Vein endothelial cell (primary cell): ENCODE measurements around the gene GJD2. TPM values are rescaled to one million over a fixed set of nuclear protein-coding genes. Genes with fewer than 3 reads are reported as not detected.

ENCODE experiments used
- total RNA-seq: library from RNA; depleted of rRNA; stranded (reverse); fragments of >200 nt; gene quantifications from 2 replicates; pipeline ENCODE4 v1.2.3, GENCODE V29; 2012

Gene GJD2
- not detected in 2 replicates for total RNA-seq

DNA sequence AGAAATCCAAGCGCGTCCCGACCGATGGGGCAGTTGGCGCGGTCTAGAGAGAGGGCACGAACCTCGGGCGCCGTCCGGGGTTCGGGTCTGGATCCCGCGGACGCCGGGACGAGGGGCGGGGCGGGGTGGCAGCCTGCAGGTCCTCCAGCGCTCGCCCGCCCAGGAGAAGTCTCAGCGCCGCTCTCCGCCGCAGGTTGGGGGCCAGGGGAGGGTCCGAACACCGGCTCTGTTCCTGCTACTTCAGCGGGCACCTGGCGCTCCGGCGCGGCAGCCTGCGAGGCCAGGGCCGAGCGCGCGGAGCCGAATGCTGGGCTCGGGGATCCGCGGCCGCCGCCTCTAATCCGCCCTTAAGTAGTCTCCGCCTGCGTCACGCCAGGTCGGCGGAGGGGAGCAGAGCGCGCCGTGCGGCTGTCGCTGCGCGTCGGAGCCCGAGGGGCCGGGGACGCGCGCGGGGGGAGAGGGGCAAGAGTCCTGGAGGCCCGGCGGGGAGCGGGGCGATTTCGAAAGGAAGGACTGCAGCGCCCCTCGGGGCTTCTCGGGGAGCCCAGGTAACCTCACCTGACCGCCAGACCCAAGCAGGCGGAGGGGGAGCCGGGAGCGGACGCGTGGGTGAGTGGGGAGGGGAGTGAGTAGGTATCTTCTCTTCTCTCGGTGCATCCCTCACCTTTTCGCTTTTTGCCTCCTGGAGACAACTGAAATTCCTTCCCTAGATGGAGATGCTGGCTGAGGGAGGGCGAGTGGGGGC lies at the start of gene GJD2:
GJD2 (minus strand) TSS at position 325 of the 745 bp plus-strand sequence. CDS start 510 bp downstream, outside the sequence.

DNA sequence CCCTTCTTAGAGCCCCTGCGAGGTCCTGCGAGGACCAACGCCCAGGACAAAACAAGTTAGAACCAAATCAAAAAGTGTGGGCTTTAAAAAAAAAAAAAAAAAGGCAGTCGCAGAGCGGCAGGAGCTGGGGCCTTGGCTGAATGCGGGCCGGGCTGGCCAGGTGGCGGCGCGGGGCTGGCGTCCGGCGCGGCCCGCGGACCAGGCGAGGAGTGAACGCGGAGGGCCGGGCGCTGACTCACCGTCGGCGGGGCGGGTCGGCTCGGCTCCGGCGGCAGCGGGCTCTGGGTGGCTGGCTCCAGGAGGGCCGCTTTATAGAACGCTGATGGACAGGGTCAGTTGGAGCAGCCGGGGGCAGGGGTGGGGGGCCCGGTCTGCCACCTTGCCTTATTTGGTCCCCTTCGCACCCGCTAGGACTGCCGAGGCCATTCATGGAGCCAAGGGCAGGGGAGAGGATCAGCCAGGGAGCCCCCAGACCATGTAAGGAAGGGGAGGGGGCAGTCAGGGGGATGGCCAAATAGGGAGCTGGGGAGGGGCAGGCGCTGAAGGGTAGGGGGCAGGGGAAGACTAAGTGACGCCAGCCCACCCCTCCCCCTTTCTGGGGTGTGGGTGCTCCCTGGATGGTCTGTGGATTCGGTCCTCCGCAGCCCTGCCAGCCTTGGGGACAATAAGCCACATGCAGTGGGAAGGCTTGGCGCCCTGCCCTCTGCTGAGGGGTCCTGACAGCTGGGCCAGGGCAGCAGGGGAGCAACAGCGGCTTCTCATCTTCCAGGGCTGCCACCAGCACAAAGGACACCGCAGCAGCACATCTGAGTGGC lies 40.7 kb upstream of the GJD2 start, which contains the start of gene ACTC1:
ACTC1 (minus strand) TSS at position 283 of the 815 bp plus-strand sequence. CDS start 741 bp downstream, outside the sequence.

Other genes starting within 250 kb of the GJD2 start
- 23.5 and 23.6 TPM in 2 replicates for gene GOLGA8B, start 171.3 kb downstream of the GJD2 start, total RNA-seq
- not detected in 2 replicates for gene ACTC1, start 40.6 kb upstream of the GJD2 start, total RNA-seq
- 30.4 and 43.9 TPM in 2 replicates for gene AQR, start 214.7 kb upstream of the GJD2 start, total RNA-seq
- gene ZNF770, start 233.3 kb upstream of the GJD2 start, total RNA-seq = 32.7 and 40.4 TPM in 2 replicates